ENCODE data around the gene C1orf232.

DNA sequence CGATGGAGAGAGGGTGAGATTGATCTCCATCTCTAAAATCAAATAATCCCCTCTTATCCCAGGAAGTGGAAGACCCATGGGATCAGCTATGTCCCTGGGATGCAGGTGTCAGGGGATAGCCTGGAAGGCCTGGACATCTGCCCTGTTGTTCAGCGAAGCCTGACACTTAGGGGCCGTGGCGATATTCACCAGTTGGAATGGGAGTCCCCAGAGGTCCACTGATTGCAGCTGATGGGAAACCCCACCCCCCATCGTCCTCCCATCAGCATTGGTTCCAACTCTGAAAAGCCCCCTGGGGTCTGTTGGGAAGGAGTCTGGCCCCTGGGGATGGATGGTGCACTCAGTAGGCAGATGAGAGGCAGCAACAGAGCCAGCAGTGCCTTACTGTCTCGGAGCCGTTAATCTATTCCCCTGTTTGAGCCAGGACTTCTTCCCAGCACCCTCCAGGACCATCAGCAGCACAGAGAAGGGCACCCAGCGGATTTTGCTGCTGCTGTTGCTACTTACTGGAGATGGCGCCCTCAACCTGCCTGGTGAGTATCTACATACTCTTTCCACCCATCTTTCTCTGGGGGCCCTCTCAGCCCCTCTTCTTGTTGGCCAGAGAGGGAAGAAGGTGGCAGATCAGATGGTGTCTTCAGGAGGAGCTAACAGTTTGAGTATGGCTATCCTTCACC is 35.0 kb upstream of the C1orf232 start:
- no peak for TF ChIP-seq EZH2phosphoT487 (IDR thresholded peaks at IDR 0.05; ENCODE audit: insufficient read depth, low read depth)
- no peak for TF ChIP-seq EZH2 (IDR thresholded peaks at IDR 0.05; ENCODE audit: insufficient read depth, poor library complexity, severe bottlenecking)
